Neural cell (in vitro differentiated cells): ENCODE data around the gene TRAPPC4. TPM values are rescaled to one million over a fixed set of nuclear protein-coding genes. Genes with fewer than 3 reads are reported as not detected.

Source experiments
- H2AFZ ChIP-seq: fragments of 200-600, 300-800 bp; sonication (generic), shearing (Covaris generic); 2 replicates; pipeline ENCODE4 v1.6.0; 2014; ENCODE audit warnings: low read depth, mild to moderate bottlenecking, antibody characterized with exemption, low read length, moderate library complexity
- H3F3A ChIP-seq: fragments of 200-600 bp; shearing (Covaris generic); 2 replicates; pipeline ENCODE4 v1.6.1; 2016; ENCODE audit warnings: mild to moderate bottlenecking, moderate library complexity, mixed read lengths, antibody characterized with exemption, low read length; ENCODE audit not compliant: insufficient read depth, poor library complexity, severe bottlenecking
- H3K27ac ChIP-seq: fragments of 200-600, 300-800 bp; sonication (generic), shearing (Covaris generic); 2 replicates; pipeline ENCODE4 v1.5.1; 2014; ENCODE audit warnings: mild to moderate bottlenecking, low read length, moderate library complexity
- H3K27me3 ChIP-seq: fragments of 300-800, 200-600 bp; sonication (generic), shearing (Covaris generic); 2 replicates; pipeline ENCODE4 v1.6.0; 2014; ENCODE audit warnings: mild to moderate bottlenecking, low read depth, low read length, moderate library complexity; ENCODE audit not compliant: insufficient read depth
- H3K36me3 ChIP-seq: fragments of 300-800, 200-600 bp; sonication (generic), shearing (Covaris generic); 2 replicates; pipeline ENCODE4 v1.5.1; 2014; ENCODE audit warnings: mild to moderate bottlenecking, antibody characterized with exemption, low read length, moderate library complexity; ENCODE audit not compliant: insufficient read depth
- H3K4me2 ChIP-seq: fragments of 300-800, 200-600 bp; sonication (generic), shearing (Covaris generic); 2 replicates; pipeline ENCODE4 v1.6.0; 2014; ENCODE audit warnings: mild to moderate bottlenecking, low read length
- H3K4me3 ChIP-seq: fragments of 300-800, 200-600 bp; sonication (generic), shearing (Covaris generic); 2 replicates; pipeline ENCODE4 v1.5.1; 2014; ENCODE audit warnings: mild to moderate bottlenecking, low read length, moderate library complexity
- H3K79me2 ChIP-seq: fragments of 200-600 bp; shearing (Covaris generic); replicated peaks from 2 replicates; pipeline ENCODE4 v1.6.0; 2014; ENCODE audit warnings: mild to moderate bottlenecking, low read length, moderate library complexity; ENCODE audit not compliant: insufficient read depth
- H3K9ac ChIP-seq: fragments of 300-800, 200-600 bp; sonication (generic), shearing (Covaris generic); 2 replicates; pipeline ENCODE4 v1.6.1; 2016; ENCODE audit warnings: mild to moderate bottlenecking, low read length, mixed read lengths
- H3K9me2 ChIP-seq: fragments of 200-600 bp; shearing (Covaris generic); 2 replicates; pipeline ENCODE4 v1.6.1; 2016; ENCODE audit warnings: mild to moderate bottlenecking, low read length, mixed read lengths; ENCODE audit not compliant: insufficient read depth
- H3K9me3 ChIP-seq: fragments of 200-600, 300-800 bp; sonication (generic), shearing (Covaris generic); 2 replicates; pipeline ENCODE4 v1.6.1; 2016; ENCODE audit warnings: mild to moderate bottlenecking, mixed run types, low read length, moderate library complexity, mixed read lengths
- H4K20me1 ChIP-seq: fragments of 200-600 bp; shearing (Covaris generic); 2 replicates; pipeline ENCODE4 v1.6.1; 2016; ENCODE audit warnings: mild to moderate bottlenecking, mixed run types; ENCODE audit not compliant: insufficient read depth
- EP300 ChIP-seq: fragments of 450-650 bp; conservative IDR thresholded peaks from 2 replicates; pipeline ENCODE4 v1.6.1; 2014; ENCODE audit warnings: antibody characterized with exemption, mild to moderate bottlenecking, moderate library complexity; ENCODE audit not compliant: poor library complexity, severe bottlenecking
- EZH2 ChIP-seq: fragments of 200-600, 300-800 bp; shearing (Covaris generic), sonication (generic); IDR thresholded peaks from 2 replicates; pipeline ENCODE4 v1.6.1; 2014; ENCODE audit warnings: antibody characterized with exemption, low read length, borderline replicate concordance, mild to moderate bottlenecking; ENCODE audit not compliant: insufficient read depth, poor library complexity, severe bottlenecking
- MXI1 ChIP-seq: fragments of 450-650 bp; conservative IDR thresholded peaks from 2 replicates; pipeline ENCODE4 v1.6.1; 2014; ENCODE audit warnings: antibody characterized with exemption, mild to moderate bottlenecking; ENCODE audit not compliant: poor library complexity, severe bottlenecking
- POLR2AphosphoS5 ChIP-seq: IDR thresholded peaks from 2 replicates; pipeline ENCODE4 v1.6.1; 2012
- RAD21 ChIP-seq: fragments of 450-650 bp; conservative IDR thresholded peaks from 2 replicates; pipeline ENCODE4 v1.6.1; 2014; ENCODE audit warnings: antibody characterized with exemption, mild to moderate bottlenecking, moderate library complexity
- SMC3 ChIP-seq: fragments of 450-650 bp; conservative IDR thresholded peaks from 2 replicates; pipeline ENCODE4 v1.6.1; 2014; ENCODE audit warnings: antibody characterized with exemption, mild to moderate bottlenecking, moderate library complexity; ENCODE audit not compliant: poor library complexity
- TAF1 ChIP-seq: IDR thresholded peaks from 2 replicates; pipeline ENCODE4 v1.6.1; 2012; ENCODE audit warnings: low read depth
- polyA plus RNA-seq: library from polyadenylated mRNA; depleted of rRNA; stranded (reverse); fragments of >200 nt; gene quantifications from 2 replicates; pipeline ENCODE4 v1.2.3, GENCODE V29; 2014
- TF ChIP-seq, protein P1 (sequence below): fragments of 450-650 bp; IDR thresholded peaks from 2 replicates; pipeline ENCODE4 v1.5.1; 2014; ENCODE audit warnings: antibody characterized with exemption, mild to moderate bottlenecking, moderate library complexity; ENCODE audit not compliant: poor library complexity, severe bottlenecking

TRAPPC4 gene
- polyA plus RNA-seq, 1 donor from 2014 or later: 276 TPM

DNA sequence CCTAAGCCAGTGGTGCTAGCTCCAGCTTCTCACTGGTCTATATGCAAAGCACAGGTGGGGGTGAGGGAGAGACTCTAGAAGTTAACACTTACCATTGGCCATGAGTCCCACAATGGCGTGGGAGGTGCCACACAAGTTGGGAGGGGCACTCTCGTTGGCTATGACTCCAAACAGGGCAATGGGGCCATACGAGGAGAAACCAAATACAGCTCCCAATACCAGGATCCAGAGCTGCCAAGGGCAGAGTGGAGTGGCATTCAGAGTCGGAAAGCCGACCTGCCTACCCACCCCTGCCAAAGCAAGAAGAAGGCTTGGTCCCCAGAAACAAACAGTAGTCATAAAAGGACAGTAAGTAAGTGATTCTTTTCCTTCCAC, 6.5 kb downstream of the TRAPPC4 start:
- Histone ChIP-seq H3K9me2 (no peaks in the 10 kb centered on the region), H3K9ac (no peak overlapping the region), H2AFZ (no peak overlapping the region), H3F3A (no peaks in the 10 kb centered on the region), H3K27me3 (no peaks in the 10 kb centered on the region), H3K27ac (no peak overlapping the region), H3K79me2 (peaks cover 24% of the 10 kb centered on the region), H3K9me3 (no peaks in the 10 kb centered on the region), H4K20me1 (no peaks in the 10 kb centered on the region), H3K4me3 (no peak overlapping the region), H3K36me3 (no peaks in the 10 kb centered on the region), H3K4me2 (no peak overlapping the region)
- no peak for TF ChIP-seq SMC3
- no peak for TF ChIP-seq EZH2
- TF ChIP-seq EP300: no peak

DNA sequence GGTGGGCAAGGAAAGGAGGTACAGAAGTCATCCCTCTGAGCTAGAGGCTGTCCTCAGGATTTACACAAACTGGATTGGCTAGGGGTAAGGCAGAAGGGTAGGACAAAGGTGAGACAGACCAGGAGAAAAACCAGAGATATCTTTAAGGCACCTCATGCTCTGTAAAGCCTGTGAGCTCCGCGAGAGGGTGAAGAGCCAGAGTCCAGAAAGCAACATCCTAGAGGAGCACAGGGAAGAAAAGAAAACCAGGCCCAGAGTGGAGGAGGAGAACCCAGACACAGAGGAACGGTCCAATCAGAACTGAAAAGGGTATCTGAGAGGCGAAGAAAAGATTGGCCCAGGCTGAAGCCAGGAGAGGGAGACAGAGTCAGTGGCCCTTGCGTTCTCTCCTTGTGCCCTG, 7.0 kb downstream of the TRAPPC4 start:
- H3K9ac ChIP-seq: no peak overlapping the region
- H3K4me2 ChIP-seq: no peak overlapping the region
- H3K27ac ChIP-seq: no peak overlapping the region

DNA sequence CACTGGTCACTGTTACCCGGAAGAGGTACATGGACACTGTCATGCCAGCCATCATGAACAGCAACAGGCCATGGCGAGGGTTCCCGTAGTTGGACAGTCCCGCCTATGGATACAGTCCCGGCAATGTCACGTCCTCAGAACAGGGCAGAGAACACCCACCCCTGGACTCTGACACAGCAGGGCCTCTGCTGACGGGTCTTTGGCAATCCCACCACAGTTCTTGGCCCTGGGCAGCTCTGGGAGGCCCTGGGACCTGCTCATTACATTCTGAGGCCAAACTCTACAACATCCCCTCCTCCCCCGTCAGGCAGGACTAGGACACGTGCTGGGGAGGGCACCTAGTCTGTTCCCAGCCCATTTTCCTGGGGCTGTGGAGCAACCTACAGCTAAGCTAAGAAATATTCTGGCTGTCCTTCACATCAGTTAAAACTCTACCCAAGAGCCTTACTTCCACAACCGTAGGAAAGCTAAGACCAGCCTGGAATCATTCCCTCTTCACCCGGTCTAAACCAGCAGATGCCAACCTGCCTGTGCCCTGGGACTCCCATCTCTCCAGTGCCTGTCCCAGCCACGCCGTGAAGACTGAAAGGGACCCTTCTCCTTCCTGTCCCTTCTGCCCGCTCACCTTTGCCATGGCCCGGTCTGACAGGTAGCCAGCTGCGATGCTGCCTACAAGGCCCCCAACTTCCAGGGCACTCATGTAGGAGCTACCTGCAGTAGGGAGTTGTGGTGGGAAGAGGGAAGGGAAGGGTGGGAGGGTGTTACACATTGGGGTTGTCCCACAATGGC, 7.6 kb downstream of the TRAPPC4 start:
- Histone ChIP-seq H2AFZ (no peak overlapping the region), H3F3A (no peaks in the 10 kb centered on the region), H4K20me1 (no peaks in the 10 kb centered on the region), H3K36me3 (no peaks in the 10 kb centered on the region), H3K9me3 (no peaks in the 10 kb centered on the region), H3K4me3 (no peak overlapping the region), H3K9ac (no peak overlapping the region), H3K27ac (no peak overlapping the region), H3K4me2 (no peak overlapping the region), H3K79me2 (peaks cover 15% of the 10 kb centered on the region), H3K9me2 (no peaks in the 10 kb centered on the region), H3K27me3 (no peaks in the 10 kb centered on the region)
- TF ChIP-seq EP300 (no peak), MXI1 (no peak), RAD21 (no peak), POLR2AphosphoS5 (no peak), SMC3 (no peak)
- TF ChIP-seq, protein P1, sequence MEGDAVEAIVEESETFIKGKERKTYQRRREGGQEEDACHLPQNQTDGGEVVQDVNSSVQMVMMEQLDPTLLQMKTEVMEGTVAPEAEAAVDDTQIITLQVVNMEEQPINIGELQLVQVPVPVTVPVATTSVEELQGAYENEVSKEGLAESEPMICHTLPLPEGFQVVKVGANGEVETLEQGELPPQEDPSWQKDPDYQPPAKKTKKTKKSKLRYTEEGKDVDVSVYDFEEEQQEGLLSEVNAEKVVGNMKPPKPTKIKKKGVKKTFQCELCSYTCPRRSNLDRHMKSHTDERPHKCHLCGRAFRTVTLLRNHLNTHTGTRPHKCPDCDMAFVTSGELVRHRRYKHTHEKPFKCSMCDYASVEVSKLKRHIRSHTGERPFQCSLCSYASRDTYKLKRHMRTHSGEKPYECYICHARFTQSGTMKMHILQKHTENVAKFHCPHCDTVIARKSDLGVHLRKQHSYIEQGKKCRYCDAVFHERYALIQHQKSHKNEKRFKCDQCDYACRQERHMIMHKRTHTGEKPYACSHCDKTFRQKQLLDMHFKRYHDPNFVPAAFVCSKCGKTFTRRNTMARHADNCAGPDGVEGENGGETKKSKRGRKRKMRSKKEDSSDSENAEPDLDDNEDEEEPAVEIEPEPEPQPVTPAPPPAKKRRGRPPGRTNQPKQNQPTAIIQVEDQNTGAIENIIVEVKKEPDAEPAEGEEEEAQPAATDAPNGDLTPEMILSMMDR: no peak

More for the DNA sequence above, 7.0 kb downstream of the TRAPPC4 start:
- Histone ChIP-seq H3K9me3 (no peaks in the 10 kb centered on the region), H3K4me3 (no peak overlapping the region), H2AFZ (no peak overlapping the region), H3K27me3 (no peaks in the 10 kb centered on the region), H3F3A (no peaks in the 10 kb centered on the region), H3K9me2 (no peaks in the 10 kb centered on the region), H3K36me3 (no peaks in the 10 kb centered on the region), H4K20me1 (no peaks in the 10 kb centered on the region), H3K79me2 (peaks cover 19% of the 10 kb centered on the region)
- no peak for TF ChIP-seq EZH2
- TF ChIP-seq, protein P1: no peak
- TF ChIP-seq EP300: no peak
- TF ChIP-seq MXI1: no peak
- TF ChIP-seq TAF1: no peak
